Stimulated activated CD8-positive, alpha-beta memory T cell treated with anti-CD3 and anti-CD28 coated beads, Interleukin-2, amount 100 ng/mL, for 48 hours (primary cell): ENCODE results near the gene CLTCL1.
"Not testable (repeated sequence)": the region's sequence is repeated elsewhere in the genome, so short reads cannot be mapped to it uniquely, and the experiment has no call there.

Experiments used
- DNase-seq, 2 donors: peaks; one replicate each; pipeline ENCODE4 v3.0.0-alpha.2; 2020; ENCODE audit warnings: low read depth in 2 of 2

CLTCL1 gene

GRCh38 chr22:19291580-19292457, at the start of gene CLTCL1:
Gene CLTCL1 (minus strand): TSS chr22:19291719. CDS start chr22:19291641, 78 bp downstream.
- DNase-seq, result peak; percentile 54 to 66

- no peak for DNase-seq
Measured at GRCh38 chr22:19337137-19337536, 45.6 kb upstream of the CLTCL1 start.

GRCh38 chr22:19336133-19337075, 44.9 kb upstream of the CLTCL1 start:
- DNase-seq, result no peak

GRCh38 chr22:19331975-19332374, 40.5 kb upstream of the CLTCL1 start:
- no peak for DNase-seq

- DNase-seq, result no peak
Measured at GRCh38 chr22:19331474-19331873, 40.0 kb upstream of the CLTCL1 start.

GRCh38 chr22:19330865-19331418, 39.4 kb upstream of the CLTCL1 start:
- no peak for DNase-seq

GRCh38 chr22:19330205-19330604, 38.7 kb upstream of the CLTCL1 start:
- DNase-seq, result not testable (repeated sequence)

- no peak for DNase-seq
Measured at GRCh38 chr22:19329454-19329853, 37.9 kb upstream of the CLTCL1 start.

- DNase-seq, result no peak
Measured at GRCh38 chr22:19325296-19325948, 33.9 kb upstream of the CLTCL1 start.

DNA sequence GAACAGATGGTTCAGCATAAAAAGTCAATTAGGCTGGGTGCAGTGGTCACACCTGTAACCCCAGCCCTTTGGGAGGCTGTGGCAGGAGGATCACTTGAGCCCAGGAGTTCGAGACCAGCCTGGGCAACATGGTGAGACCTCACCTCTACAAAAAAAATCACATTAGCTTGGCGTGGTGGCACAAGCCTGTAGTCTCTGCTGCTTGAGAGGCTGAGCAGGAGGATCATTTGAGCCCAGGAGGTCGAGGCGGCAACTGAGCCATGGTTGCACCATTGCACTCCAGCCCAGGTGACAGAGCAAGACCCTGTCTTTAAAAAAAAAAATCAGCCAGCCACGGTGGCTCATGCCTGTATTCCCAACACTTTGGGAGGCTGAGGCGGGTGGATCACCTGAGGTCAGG, 31.9 kb upstream of the CLTCL1 start:
- DNase-seq, result not testable (repeated sequence)

DNA sequence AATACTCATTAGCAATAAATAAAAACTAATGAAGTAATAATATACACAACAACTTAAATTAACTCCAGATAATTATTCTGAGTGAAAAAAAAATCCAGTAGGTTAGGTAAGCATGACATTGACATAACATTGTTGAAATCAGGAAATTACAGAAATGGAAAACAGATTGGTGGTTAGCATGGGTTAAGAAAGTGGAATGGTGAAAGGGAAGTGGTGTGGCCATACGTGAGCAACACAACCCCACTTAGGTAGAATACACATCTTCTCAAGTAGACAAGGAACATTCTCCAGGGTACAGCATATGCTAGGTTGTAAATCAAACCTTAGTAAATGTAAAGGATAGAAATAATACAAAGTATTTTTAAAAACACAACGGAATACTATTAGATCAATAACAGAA, 30.2 kb upstream of the CLTCL1 start:
- no peak for DNase-seq

DNA sequence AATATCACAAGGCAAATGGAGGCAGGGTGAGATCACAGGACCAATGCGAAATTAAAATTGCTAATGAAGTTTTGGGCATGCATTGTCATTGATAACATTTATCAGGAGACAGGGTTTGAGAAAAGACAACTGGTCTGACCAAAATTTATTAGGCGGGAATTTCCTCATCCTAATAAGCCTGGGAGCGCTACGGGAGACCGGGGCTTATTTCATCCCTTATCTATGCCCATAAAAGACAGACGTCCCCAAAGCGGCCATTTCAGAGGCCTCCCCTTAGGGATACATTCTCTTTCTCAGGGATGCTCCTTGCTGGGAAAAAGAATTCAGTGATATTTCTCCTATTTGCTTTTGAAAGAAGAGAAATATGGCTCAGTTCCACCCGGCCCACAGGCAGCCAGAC, 28.6 kb upstream of the CLTCL1 start:
- DNase-seq, result not testable (repeated sequence)

- no peak for DNase-seq
Measured at GRCh38 chr22:19319281-19319680, 27.8 kb upstream of the CLTCL1 start.

DNA sequence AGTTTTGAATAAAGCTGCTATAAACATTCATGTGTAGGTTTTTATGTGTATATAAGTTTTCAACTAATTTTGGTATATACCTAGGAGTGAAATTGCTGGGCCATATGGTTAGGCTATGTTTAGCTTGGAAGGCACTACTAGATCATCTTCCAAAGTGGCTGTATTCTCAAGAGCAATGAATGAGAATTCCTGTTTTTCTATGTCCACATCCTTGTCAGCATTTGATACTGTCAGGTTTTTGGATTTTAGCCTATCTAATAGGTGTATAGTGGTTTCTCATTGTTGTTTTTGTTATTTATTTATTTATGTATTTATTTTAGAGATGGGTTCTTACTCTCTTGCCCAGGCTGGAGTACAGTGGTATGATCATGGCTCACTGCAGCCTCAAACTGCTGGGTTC, 26.3 kb upstream of the CLTCL1 start:
- no peak for DNase-seq

DNA sequence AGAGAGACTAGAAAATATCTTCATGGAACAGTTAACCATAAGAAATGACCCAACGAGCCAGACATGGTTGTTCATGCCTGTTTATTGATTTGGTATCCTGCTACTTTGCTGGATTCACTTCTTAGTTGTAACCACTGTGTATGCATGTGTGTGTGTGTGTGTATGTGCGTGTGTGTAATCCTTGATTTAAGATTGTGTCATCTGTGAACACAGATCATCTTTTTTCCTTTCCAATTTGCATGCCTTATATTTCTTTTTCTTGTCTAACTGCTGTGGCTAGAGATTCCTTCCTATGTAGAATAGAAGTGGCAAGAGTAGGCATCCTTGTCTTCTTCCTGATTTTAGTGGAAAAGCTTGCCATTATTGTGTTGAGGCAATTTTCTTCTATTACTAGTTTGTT, 16.4 kb upstream of the CLTCL1 start:
- no peak for DNase-seq

DNA sequence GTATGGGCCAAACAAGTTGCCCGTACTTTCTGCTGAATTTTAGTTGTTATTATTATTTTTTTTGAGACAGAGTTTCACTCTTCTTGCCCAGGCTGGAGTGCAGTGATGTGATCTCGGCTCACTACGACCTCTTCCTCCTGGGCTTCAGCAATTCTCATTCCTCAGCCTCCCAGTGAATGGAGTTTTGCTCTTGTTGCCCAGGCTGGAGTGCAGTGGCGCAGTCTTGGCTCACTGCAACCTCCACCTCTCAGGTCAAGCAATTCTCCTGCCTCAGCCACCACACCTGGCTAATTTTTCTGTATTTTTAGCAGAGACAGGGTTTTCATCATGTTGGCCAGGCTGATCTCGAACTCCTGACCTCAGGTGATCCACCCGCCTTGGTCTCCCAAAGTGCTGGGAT, 15.0 kb upstream of the CLTCL1 start:
- DNase-seq, result not testable (repeated sequence)

GRCh38 chr22:19304547-19304946, 13.0 kb upstream of the CLTCL1 start:
- no peak for DNase-seq

- no peak for DNase-seq
Measured at GRCh38 chr22:19303785-19304184, 12.3 kb upstream of the CLTCL1 start.

GRCh38 chr22:19295733-19296132, 4.2 kb upstream of the CLTCL1 start:
- DNase-seq, result no peak

DNA sequence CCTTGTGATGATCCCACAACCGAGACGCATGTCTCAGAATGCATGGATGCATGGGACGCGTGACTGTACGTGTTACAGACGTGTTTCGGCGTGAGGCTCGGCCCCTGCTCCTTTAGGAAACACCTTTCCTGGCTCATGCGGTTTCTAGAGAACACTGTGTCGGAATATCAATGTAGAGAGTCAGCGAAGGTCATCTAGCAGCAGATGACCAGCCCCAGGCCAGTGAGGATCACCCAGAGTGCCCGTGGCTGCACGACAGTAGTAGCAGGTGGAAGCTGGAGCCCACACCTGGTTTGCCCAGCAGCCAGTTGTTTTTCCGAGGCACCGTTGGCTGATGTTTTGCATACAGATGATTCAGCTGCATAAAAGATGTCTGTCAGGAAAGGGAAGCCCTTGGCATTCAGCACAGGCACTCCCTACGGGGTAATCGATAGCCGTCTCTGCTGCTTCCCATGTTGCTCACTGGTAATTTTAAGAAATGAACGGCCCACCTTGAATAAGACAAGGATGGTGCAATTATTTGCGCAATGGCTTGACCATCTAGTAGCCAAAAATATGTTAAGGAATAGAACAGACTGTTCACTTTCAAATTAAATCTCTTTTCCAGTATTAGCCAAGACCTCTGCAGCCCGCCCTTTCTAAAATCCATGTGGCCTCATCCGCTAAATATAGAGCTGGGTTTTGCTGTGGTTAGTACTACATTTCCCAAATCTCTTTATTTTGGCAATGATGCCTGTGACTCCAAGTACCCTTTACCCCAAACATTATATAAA, 1.1 kb upstream of the CLTCL1 start:
- no peak for DNase-seq

GRCh38 chr22:19291218-19291579, 320 bp downstream of the CLTCL1 start:
- peak; percentile 6 to 11 for DNase-seq
